HG03175 (cell line): ENCODE results near the gene IGSF9B.
A peak's percentile ranks its signal among the peaks of the same experiment; 100 is the strongest.
"Not testable (repeated sequence)": the region's sequence is repeated elsewhere in the genome, so short reads cannot be mapped to it uniquely, and the experiment has no call there.

ENCODE experiments used
- ATAC-seq: cut with Tn5 transposase; IDR thresholded peaks from one replicate; pipeline ENCODE4 v1.9.1; 2021; ENCODE audit warnings: mild to moderate bottlenecking, moderate library complexity; ENCODE audit not compliant: unreplicated experiment

Gene IGSF9B, protein sequence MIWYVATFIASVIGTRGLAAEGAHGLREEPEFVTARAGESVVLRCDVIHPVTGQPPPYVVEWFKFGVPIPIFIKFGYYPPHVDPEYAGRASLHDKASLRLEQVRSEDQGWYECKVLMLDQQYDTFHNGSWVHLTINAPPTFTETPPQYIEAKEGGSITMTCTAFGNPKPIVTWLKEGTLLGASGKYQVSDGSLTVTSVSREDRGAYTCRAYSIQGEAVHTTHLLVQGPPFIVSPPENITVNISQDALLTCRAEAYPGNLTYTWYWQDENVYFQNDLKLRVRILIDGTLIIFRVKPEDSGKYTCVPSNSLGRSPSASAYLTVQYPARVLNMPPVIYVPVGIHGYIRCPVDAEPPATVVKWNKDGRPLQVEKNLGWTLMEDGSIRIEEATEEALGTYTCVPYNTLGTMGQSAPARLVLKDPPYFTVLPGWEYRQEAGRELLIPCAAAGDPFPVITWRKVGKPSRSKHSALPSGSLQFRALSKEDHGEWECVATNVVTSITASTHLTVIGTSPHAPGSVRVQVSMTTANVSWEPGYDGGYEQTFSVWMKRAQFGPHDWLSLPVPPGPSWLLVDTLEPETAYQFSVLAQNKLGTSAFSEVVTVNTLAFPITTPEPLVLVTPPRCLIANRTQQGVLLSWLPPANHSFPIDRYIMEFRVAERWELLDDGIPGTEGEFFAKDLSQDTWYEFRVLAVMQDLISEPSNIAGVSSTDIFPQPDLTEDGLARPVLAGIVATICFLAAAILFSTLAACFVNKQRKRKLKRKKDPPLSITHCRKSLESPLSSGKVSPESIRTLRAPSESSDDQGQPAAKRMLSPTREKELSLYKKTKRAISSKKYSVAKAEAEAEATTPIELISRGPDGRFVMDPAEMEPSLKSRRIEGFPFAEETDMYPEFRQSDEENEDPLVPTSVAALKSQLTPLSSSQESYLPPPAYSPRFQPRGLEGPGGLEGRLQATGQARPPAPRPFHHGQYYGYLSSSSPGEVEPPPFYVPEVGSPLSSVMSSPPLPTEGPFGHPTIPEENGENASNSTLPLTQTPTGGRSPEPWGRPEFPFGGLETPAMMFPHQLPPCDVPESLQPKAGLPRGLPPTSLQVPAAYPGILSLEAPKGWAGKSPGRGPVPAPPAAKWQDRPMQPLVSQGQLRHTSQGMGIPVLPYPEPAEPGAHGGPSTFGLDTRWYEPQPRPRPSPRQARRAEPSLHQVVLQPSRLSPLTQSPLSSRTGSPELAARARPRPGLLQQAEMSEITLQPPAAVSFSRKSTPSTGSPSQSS (N-terminal part only)

DNA sequence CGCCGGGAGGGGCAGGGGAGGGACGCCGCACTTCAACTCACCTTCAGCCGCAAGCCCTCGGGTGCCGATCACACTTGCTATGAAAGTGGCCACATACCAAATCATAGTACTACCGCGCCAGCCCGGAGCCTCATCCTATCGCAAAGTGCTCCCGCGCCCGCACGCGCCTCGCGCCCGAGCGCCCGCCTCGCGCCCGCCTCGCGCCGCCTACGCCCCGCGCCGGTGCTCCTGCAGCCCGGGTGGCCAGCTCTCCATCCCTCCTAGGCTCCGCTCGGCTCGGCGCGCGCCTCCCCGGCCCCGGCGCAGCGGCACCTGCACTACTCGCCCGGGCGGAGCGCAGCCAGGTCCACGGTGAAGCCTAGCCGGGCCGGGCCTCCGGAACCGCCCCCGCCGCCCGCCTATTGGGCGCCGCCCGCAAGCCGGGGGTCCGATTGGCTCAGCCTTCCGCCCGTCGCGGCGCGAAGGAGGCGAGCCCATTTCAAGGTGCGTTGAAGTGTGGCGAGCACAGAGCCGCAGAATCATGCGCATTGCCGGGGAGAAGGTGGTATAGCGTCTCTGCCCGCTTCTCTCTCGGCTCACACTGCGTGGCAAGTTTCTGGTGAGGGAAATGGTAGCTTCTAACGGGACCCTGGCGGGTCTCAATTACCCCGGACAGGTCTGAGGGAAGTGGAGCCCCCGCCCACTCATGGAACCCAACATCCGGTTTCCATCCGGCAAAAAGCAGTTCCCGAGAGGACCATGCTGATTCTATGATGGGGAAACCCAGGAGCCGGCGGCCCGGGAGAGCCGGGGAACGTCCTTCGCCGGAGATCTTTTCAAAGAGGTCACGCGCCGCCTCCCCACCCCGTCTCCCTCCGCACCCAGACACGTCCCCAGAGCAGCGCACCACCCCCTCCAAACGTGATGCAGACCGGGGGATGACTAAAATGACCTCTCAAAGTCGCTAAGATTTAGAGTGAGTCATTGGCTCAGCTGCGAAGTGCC, at the start of gene IGSF9B:
Gene IGSF9B, minus strand, starts transcription at position 319 of the 984 bp plus-strand sequence. Its CDS starts 214 bp downstream, at position 105.
- peak; percentile 99 for ATAC-seq

DNA sequence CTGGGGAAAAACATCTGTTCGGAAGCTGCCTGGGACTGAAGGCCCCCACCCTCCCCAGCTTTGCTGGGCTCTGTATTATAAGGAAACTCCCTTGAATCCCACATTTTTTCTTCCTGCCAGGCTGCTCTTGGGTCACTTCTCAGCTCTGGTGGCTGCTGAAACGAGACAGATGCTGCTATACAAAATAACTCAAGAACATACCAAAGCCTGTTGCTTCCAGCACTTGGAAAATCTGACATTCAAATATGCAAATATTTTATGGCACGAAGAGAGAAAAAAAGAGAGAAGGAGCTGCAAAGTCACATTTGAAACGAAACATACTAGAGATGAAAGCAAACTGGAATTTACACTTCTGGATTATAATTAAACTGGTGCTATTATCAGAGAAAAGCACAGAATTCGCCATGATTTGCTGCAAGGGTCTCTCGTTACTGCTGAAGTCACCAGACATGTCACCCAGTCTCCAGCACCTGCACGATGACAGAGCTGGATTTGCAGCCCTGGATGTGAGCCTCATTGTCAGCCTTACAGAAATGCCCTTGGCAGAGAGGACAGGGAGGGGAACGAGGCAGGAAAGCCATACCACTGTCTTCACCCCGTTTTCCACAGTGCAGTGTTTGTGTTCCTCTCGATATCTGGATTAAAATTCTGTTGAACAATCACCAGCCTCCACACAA, 47.9 kb upstream of the IGSF9B start:
- no peak for ATAC-seq

DNA sequence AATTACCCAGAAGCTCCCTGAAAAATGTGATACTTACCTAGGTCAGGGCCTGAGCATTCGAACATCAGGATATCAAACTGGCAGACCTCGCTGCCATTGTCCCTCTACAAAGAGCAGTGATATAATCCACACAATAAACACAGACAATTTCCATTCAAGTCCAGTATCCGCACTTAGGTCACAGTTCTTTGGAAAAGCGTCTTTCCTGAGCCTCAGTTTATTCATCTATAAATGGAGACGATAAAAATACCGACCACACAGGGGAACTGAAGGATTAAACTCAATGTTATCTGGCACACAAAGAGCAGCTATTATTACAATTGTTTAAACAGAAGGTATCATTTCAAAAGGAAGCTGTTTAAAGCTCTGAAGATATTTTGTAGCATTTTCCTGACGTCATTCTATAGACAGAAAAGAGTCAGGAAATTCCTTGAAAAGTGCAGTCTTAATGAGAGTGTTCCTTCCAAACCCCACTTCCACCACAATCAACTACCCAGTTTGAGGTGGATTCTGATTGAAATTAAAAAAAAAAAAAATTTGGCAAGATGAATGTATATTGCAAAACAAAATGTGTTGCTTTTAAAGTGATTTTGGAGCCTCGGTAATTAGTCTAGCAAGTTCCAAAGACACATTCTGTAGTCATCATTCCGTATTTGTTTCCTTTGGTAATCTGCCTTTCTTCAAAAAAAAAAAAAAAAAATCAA, 47.2 kb upstream of the IGSF9B start:
- no peak for ATAC-seq

DNA sequence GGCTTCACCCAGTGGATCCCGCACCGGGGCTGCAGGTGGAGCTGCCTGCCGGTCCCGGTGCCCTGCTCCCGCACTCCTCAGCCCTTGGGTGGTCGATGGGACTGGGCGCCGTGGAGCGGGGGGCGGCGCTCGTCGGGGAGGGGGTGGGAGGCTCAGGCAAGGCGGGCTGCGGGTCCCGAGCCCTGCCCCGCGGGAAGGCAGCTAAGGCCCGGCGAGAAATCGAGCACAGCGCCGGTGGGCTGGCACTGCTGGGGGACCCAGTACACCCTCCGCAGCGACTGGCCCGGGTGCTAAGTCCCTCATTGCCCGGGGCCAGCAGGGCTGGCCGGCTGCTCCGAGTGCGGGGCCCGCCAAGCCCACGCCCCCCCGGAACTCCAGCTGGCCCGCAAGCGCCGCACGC, 46.1 kb upstream of the IGSF9B start:
- not testable (repeated sequence) for ATAC-seq

DNA sequence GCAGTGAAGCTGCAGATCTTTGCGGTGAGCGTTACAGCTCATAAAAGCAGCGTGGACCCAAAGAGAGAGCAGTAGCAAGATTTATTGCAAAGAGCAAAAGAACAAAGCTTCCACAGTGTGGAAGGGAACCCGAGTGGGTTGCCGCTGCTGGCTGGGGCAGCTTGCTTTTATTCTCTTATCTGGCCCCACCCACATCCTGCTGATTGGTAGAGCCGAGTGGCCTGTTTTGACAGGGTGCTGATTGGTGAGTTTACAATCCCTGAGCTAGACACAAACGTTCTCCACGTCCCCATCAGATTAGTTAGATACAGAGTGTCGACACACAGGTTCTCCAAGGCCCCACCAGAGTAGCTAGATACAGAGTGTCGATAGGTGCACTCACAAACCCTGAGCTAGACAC, 45.6 kb upstream of the IGSF9B start:
- ATAC-seq: not testable (repeated sequence)

DNA sequence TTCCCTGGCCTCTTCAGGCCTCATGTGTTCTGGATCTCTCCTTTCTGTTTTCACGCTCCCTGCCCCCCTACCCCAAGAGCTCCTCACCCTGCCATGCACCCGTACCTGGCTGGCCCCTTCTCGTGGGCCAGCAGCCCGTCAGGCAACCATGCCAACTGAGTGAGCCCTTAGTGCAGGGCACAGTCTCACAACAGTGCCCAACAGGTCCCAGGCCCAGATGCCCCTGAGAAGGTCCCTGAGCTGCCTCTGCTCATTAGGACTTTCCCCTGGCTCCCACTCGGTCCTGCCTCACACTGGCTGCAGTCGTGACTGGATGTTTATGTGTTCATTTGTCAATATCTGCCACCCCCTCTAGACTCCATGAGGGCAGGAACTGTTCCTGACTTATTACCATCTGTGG, 44.8 kb upstream of the IGSF9B start:
- ATAC-seq: no peak

DNA sequence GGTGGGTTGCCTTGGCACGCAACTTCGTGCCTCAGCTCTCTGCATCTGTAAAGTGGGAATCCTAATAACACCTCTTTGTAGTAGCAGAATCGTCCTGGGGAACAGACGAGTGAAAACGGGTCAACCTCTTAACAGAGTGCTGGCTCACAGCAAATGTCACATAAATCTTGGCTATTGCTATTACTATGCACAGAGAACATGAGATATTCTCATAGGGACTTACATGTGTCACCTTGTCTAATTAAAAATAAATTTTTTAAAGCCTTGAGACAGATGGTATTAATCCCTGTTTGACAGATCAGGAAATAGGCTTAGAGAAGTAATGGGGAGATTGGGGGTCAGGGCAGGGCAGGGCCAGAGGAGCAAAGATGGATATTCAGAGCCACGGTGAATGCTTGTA, 44.3 kb upstream of the IGSF9B start:
- no peak for ATAC-seq

DNA sequence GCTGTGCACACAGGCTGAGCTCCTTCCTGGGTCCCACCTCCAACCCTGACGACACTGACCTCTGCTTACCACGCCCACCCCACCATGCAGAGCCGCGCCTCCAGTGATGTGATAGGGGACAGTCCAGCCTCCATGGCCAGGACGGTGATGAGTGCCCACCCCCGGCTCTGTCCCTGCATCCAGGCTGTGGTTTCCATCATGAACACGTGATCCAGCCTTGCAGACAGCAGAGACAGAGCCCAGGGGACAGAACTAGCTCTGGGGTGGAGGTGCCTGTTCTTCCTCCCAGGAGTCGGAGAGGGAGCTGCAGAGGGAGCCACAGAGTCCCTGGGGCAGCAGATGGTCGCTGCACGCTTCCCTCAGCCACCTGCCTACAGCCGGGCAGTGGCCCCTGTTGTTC, 42.6 kb upstream of the IGSF9B start:
- ATAC-seq: no peak

DNA sequence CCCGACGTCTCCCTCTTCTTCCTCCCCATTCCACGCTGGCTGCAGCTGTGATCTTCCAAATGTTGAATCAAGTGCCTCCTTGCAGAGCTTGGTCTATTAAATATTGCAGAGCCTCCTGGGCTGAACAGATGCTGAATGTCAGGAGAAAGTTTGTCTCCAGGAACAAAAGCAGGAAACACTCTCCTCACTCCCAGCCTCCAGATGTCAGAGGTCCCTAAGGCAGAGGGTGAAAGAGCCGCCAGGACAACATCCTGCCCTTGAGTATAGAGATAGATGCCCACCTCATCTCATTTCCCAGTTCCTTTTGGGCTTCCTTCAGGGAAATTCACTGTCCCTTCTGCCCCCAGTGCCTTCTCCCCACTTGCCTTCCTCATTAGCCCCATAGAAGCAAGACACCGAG, 40.8 kb upstream of the IGSF9B start:
- no peak for ATAC-seq

DNA sequence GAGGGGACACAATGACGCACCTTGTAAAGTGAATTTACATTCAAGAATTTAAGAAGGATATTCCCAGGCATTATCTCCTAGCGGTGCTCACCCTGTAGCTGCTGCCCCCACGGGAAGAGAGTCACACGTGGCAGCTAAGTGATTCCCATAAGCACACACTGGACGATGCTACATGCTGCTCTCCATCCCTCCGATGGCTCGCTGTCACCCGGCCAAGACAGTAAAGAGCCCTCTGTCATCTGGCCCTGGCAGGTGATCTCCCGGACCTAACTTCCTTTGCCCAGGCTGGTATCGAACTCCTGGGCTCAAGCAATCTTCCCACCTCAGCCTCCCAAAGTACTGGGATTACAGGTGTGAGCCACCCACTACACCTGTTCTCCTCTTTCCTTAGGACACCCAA, 39.9 kb upstream of the IGSF9B start:
- no peak for ATAC-seq

DNA sequence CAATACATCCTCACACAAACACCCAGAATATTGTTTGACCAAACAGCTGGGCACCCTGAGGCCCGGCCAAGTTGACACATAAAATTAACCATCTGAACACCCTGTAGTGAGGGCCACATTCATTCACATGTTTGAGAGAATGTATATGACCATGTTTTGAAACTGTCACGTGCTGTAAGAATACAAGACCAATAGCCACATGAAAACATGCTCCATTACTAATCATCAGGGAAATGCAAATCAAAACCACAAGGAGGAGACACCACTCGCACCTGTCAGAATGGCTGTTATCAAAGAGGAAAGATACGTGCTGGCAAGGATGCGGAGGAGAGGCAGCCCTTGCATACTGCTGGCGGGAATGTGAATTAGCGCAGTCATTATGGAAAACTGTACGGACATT, 38.3 kb upstream of the IGSF9B start:
- no peak for ATAC-seq

DNA sequence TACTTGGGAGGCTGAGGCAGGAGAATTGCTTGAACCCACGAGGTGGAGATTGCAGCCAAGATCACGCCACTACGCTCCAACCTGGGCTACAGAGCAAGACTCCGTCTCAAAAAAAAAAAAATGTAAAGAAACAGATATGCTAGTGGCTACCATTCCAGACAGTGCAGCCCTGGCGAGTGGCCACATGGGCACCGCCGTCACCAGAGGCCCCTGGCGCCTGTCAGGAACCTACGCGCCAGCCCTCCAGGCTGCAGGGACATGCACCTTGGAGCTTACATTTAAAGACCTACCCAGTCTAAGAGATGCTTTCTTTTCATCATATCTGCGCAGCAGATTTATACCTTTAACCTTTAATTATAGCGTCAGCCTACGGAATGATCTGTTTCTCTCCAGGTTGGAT, 37.2 kb upstream of the IGSF9B start:
- ATAC-seq: no peak

DNA sequence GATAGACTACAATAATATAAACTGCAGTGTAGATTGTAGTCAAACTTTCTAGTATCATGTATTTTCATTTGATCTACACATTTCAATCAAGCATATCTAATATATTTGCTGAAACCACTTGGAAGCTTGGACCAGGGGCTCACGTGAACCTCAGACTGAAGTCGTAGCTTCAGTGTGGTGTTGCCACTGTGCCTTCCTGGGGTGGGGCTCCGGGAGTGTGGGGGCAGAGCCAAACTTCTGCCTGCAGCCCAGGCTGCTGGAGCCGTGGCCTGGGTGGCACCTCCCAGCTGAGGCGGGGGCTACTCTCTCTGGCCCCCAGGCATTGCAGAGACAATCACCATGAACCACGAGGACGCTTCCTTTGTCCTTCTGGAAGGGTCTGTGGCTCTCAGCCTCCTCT, 36.3 kb upstream of the IGSF9B start:
- no peak for ATAC-seq

DNA sequence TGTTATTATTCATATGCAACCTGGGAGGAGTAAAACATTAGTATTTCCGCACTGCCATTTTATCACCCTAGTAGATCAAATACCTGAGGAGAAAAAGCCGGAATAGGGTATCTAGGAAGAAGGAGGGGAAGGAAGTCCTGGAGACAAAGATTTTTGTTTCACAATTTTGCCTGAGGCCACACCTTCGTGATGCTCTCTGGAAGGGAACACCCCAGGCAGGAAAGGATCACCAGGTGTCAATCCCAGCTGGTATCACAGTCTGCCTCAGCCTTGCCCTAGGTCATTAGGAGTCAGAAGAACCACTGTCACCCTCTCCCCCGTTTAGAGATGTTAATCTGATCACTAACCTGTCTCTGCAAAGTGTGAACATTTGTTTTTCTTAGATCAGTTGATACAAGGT, 35.4 kb upstream of the IGSF9B start:
- ATAC-seq: no peak

DNA sequence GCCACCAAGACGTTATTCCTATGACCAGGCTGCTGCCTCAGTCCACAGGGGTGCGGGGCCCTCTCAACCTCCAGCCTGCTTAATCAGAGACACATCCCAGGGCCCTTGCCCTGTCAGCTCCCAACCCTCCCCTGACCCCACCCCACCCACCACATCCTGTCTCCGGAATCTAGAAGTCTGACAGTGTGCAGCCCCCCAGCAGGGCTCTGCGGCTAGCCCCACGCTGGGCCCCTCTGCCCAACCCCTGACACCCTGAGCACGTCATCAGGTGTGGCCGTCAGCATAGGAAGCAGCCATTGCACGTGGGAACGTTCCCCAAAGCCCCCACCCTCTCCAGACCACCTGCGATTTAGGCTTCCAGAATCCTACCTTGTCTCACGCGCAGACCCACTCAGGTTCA, 34.3 kb upstream of the IGSF9B start:
- ATAC-seq: no peak

DNA sequence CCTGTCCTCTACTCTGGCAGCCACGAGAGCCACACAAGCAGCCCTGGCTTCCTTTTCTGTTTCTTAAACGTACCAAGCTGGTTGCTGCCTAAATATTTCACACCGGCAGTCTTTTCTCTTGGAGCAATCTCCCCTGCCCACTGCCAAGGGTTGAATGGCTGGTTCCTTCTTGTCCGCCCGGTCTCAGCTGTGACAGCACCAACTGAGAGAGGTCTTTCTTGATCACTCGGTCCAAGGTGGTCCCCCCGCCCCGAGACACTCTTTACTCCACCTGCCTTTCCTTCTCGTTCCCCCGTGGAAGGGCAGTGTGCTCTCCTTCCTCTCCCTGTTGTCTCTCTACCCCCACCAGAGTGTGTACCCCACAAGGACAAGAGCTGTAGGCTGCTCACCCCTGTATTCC, 33.7 kb upstream of the IGSF9B start:
- no peak for ATAC-seq

DNA sequence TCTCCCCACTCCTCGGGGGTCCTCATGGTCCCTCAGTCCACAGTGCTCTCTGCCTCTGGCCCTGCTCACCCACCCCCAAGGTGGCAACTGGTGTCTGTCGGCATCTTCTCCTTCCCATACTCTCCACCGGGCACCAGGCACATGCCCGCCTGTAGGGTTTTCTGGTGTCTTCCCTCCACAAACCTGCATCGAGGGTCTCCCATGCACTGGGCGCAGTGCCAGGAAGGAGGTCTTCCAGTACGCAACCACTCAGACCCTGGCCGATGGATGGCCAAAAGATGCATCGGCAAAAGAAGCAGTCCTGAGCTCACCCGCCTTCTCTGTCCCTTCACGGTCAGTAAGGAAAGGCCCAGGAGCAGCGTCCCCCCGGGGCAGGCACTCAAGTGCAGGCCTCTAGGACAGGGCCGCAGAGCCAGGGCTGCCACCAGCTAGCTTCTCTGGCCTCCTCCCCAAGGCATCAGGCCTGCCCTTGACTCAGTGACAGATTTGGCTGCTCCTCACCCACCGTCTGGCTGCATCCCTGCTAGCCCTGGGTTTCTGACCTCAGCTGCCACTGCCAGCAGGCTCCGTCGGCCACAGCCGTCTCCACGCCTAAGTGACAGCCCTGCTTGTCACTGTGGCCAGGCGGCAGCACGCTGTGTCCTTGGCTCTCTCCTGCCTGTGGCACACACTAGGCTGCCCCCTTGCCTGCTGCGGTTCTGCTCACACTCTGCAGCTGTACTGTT, 32.1 kb upstream of the IGSF9B start:
- no peak for ATAC-seq

DNA sequence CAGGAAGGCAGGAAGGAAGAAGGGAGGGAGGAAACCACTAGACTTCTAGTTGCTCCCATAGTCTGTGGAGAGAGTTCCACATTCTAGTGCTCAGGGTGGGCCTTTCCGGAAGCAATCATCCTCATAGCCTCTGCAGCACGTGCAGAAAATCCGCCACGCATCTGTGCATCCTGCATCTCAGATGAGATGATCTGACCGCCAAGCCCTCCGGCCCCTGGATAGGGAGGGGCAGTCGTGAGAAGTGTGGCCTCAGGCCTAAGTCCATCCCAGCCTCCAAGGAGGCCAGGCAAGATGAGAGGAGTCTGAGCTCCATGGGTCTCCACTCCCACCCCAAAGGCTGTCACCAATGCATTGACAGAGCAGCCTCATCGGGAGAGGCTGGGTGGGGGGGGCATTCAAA, 30.4 kb upstream of the IGSF9B start:
- ATAC-seq: no peak
